ENCODE data around the gene LRRC8C. TPM values are rescaled to one million over a fixed set of nuclear protein-coding genes. Genes with fewer than 3 reads are reported as not detected.
"Not testable (repeated sequence)": the region's sequence is repeated elsewhere in the genome, so short reads cannot be mapped to it uniquely, and the experiment has no call there.

The LRRC8C gene
- 56.1 and 56.5 TPM in 2 replicates for total RNA-seq

- H3K36me3 Mint-ChIP-seq (ENCODE audit: low read depth) = peaks cover 50% of the 10 kb centered on the region
- intact Hi-C loops (cut with micrococcal nuclease) = loop anchor here (1.0 to 10.0 kb wide), 8 partner anchors 22 to 362 kb away; partner anchors contain the start of gene ZNF326
- no peaks in the 10 kb centered on the region for H3K27me3 Mint-ChIP-seq (ENCODE audit: low read depth)
- H3K4me3 Mint-ChIP-seq (ENCODE audit: low read depth) = peak within 1 kb of the TSS; percentile 92
- H3K27ac Mint-ChIP-seq = peak within 1 kb of the TSS; percentile 93
- H3K9me3 Mint-ChIP-seq = no peaks in the 10 kb centered on the region
- peak; percentile 84 for DNase-seq (ENCODE audit: low spot score)
- peaks cover 72% of the 10 kb centered on the region for H3K4me1 Mint-ChIP-seq (ENCODE audit: low read depth)
These were observed at the start of gene LRRC8C for GRCh38 chr1:89632657-89633247. LRRC8C (plus strand) TSS chr1:89633120; CDS start chr1:89686474, 53,354 bp downstream.

GRCh38 chr1:89584211-89584610 lies 48.7 kb upstream of the LRRC8C start:
- H3K27ac Mint-ChIP-seq = no peak overlapping the region
- no peaks in the 10 kb centered on the region for H3K9me3 Mint-ChIP-seq
- H3K4me3 Mint-ChIP-seq (ENCODE audit: low read depth) = no peak overlapping the region
- peaks cover 54% of the 10 kb centered on the region for H3K4me1 Mint-ChIP-seq (ENCODE audit: low read depth)
- intact Hi-C loops (cut with micrococcal nuclease) = no loop called here
- DNase-seq (ENCODE audit: low spot score) = no peak
- H3K27me3 Mint-ChIP-seq (ENCODE audit: low read depth) = no peaks in the 10 kb centered on the region
- peaks cover 94% of the 10 kb centered on the region for H3K36me3 Mint-ChIP-seq (ENCODE audit: low read depth)

- intact Hi-C loops (cut with micrococcal nuclease) = no loop called here
- no peak for DNase-seq (ENCODE audit: low spot score)
- Mint-ChIP-seq H3K9me3 (no peaks in the 10 kb centered on the region), H3K27ac (no peak overlapping the region), H3K27me3 (ENCODE audit: low read depth) (no peaks in the 10 kb centered on the region), H3K4me3 (ENCODE audit: low read depth) (no peak overlapping the region), H3K4me1 (ENCODE audit: low read depth) (peaks cover 59% of the 10 kb centered on the region), H3K36me3 (ENCODE audit: low read depth) (peaks cover 96% of the 10 kb centered on the region)
These were observed 48.1 kb upstream of the LRRC8C start for GRCh38 chr1:89584781-89585180.

GRCh38 chr1:89587729-89588161 lies 45.2 kb upstream of the LRRC8C start:
- no peak overlapping the region for H3K4me3 Mint-ChIP-seq (ENCODE audit: low read depth)
- peaks cover 66% of the 10 kb centered on the region for H3K4me1 Mint-ChIP-seq (ENCODE audit: low read depth)
- intact Hi-C loops (cut with micrococcal nuclease) = loop anchor here (2.0 kb wide), 1 partner anchor 41 kb away; no protein-coding TSS in a partner anchor
- H3K27me3 Mint-ChIP-seq (ENCODE audit: low read depth) = no peaks in the 10 kb centered on the region
- H3K27ac Mint-ChIP-seq = no peak overlapping the region
- DNase-seq (ENCODE audit: low spot score) = no peak
- peaks cover 88% of the 10 kb centered on the region for H3K36me3 Mint-ChIP-seq (ENCODE audit: low read depth)
- H3K9me3 Mint-ChIP-seq = no peaks in the 10 kb centered on the region

- Mint-ChIP-seq H3K4me1 (ENCODE audit: low read depth) (peaks cover 73% of the 10 kb centered on the region), H3K9me3 (no peaks in the 10 kb centered on the region), H3K27ac (peak overlapping the region; percentile 75), H3K4me3 (ENCODE audit: low read depth) (peak overlapping the region; percentile 27), H3K36me3 (ENCODE audit: low read depth) (peaks cover 88% of the 10 kb centered on the region), H3K27me3 (ENCODE audit: low read depth) (no peaks in the 10 kb centered on the region)
- no peak for DNase-seq (ENCODE audit: low spot score)
- intact Hi-C loops (cut with micrococcal nuclease) = loop anchor here (2.0 kb wide), 1 partner anchor 42 kb away; no protein-coding TSS in a partner anchor
These were observed 44.4 kb upstream of the LRRC8C start for GRCh38 chr1:89588480-89588879.

- Mint-ChIP-seq H3K9me3 (no peaks in the 10 kb centered on the region), H3K27me3 (ENCODE audit: low read depth) (no peaks in the 10 kb centered on the region), H3K27ac (peak overlapping the region; percentile 80), H3K4me3 (ENCODE audit: low read depth) (no peak overlapping the region), H3K4me1 (ENCODE audit: low read depth) (peaks cover 74% of the 10 kb centered on the region), H3K36me3 (ENCODE audit: low read depth) (peaks cover 88% of the 10 kb centered on the region)
- no peak for DNase-seq (ENCODE audit: low spot score)
- intact Hi-C loops (cut with micrococcal nuclease) = loop anchor here (2.0 kb wide), 1 partner anchor 43 kb away; no protein-coding TSS in a partner anchor
These were observed 43.4 kb upstream of the LRRC8C start for GRCh38 chr1:89589515-89589914.

- Mint-ChIP-seq H3K4me3 (ENCODE audit: low read depth) (no peak overlapping the region), H3K27me3 (ENCODE audit: low read depth) (no peaks in the 10 kb centered on the region), H3K36me3 (ENCODE audit: low read depth) (peaks cover 85% of the 10 kb centered on the region), H3K4me1 (ENCODE audit: low read depth) (peaks cover 68% of the 10 kb centered on the region), H3K9me3 (no peaks in the 10 kb centered on the region), H3K27ac (peak overlapping the region; percentile 82)
- DNase-seq (ENCODE audit: low spot score) = no peak
- intact Hi-C loops (cut with micrococcal nuclease) = no loop called here
These were observed 42.4 kb upstream of the LRRC8C start for GRCh38 chr1:89590341-89591080.

GRCh38 chr1:89592861-89593302 lies 40.0 kb upstream of the LRRC8C start:
- H3K27me3 Mint-ChIP-seq (ENCODE audit: low read depth); H3K4me3 Mint-ChIP-seq (ENCODE audit: low read depth); intact Hi-C loops (cut with micrococcal nuclease); H3K9me3 Mint-ChIP-seq; DNase-seq (ENCODE audit: low spot score): not testable (repeated sequence)
- Mint-ChIP-seq H3K4me1 (ENCODE audit: low read depth) (peaks cover 75% of the 10 kb centered on the region), H3K27ac (peak overlapping the region; percentile 10), H3K36me3 (ENCODE audit: low read depth) (peaks cover 75% of the 10 kb centered on the region)

- Mint-ChIP-seq H3K36me3 (ENCODE audit: low read depth) (peaks cover 65% of the 10 kb centered on the region), H3K9me3 (no peaks in the 10 kb centered on the region), H3K4me3 (ENCODE audit: low read depth) (no peak overlapping the region), H3K27ac (no peak overlapping the region), H3K4me1 (ENCODE audit: low read depth) (peaks cover 78% of the 10 kb centered on the region), H3K27me3 (ENCODE audit: low read depth) (no peaks in the 10 kb centered on the region)
- DNase-seq (ENCODE audit: low spot score) = no peak
- intact Hi-C loops (cut with micrococcal nuclease) = no loop called here
These were observed 38.7 kb upstream of the LRRC8C start for GRCh38 chr1:89594096-89594740.

- H3K4me1 Mint-ChIP-seq (ENCODE audit: low read depth) = peaks cover 77% of the 10 kb centered on the region
- DNase-seq (ENCODE audit: low spot score) = no peak
- no peak overlapping the region for H3K27ac Mint-ChIP-seq
- H3K9me3 Mint-ChIP-seq = no peaks in the 10 kb centered on the region
- no peaks in the 10 kb centered on the region for H3K27me3 Mint-ChIP-seq (ENCODE audit: low read depth)
- intact Hi-C loops (cut with micrococcal nuclease) = no loop called here
- no peak overlapping the region for H3K4me3 Mint-ChIP-seq (ENCODE audit: low read depth)
- peaks cover 54% of the 10 kb centered on the region for H3K36me3 Mint-ChIP-seq (ENCODE audit: low read depth)
These were observed 36.2 kb upstream of the LRRC8C start for GRCh38 chr1:89596698-89597097.

GRCh38 chr1:89598450-89599331 lies 34.2 kb upstream of the LRRC8C start:
- Mint-ChIP-seq H3K4me1 (ENCODE audit: low read depth) (peaks cover 75% of the 10 kb centered on the region), H3K9me3 (no peaks in the 10 kb centered on the region), H3K4me3 (ENCODE audit: low read depth) (no peak overlapping the region), H3K36me3 (ENCODE audit: low read depth) (peaks cover 48% of the 10 kb centered on the region), H3K27ac (peak overlapping the region; percentile 66), H3K27me3 (ENCODE audit: low read depth) (no peaks in the 10 kb centered on the region)
- intact Hi-C loops (cut with micrococcal nuclease) = loop anchor here (1.0 kb wide), 2 partner anchors 79 to 115 kb away; no protein-coding TSS in a partner anchor
- DNase-seq (ENCODE audit: low spot score) = no peak

- peaks cover 76% of the 10 kb centered on the region for H3K4me1 Mint-ChIP-seq (ENCODE audit: low read depth)
- peak overlapping the region; percentile 50 for H3K27ac Mint-ChIP-seq
- intact Hi-C loops (cut with micrococcal nuclease) = loop anchor here (1.0 kb wide), 2 partner anchors 80 to 116 kb away; no protein-coding TSS in a partner anchor
- peaks cover 43% of the 10 kb centered on the region for H3K36me3 Mint-ChIP-seq (ENCODE audit: low read depth)
- no peak overlapping the region for H3K4me3 Mint-ChIP-seq (ENCODE audit: low read depth)
- DNase-seq (ENCODE audit: low spot score) = no peak
- no peaks in the 10 kb centered on the region for H3K9me3 Mint-ChIP-seq
- no peaks in the 10 kb centered on the region for H3K27me3 Mint-ChIP-seq (ENCODE audit: low read depth)
These were observed 33.6 kb upstream of the LRRC8C start for GRCh38 chr1:89599332-89599630.

All from activated T-helper 2 cell treated with anti-CD3 and anti-CD28 coated beads, Interferon-gamma antibody, Interleukin-2, Interleukin-4, amounts not matched to agents 10 μg/mL and 5 μg/mL and 100 μg/mL, durations not matched to agents 14 hours and 24 hours and 36 hours (primary cell).